Fibroblast of the aortic adventitia (primary cell): Measurements from ENCODE around the gene NKAPD1. TPM values are rescaled to one million over a fixed set of nuclear protein-coding genes. Genes with fewer than 3 reads are reported as not detected.

Source experiments
- DNase-seq: peaks from one replicate; pipeline ENCODE4 v3.0.0-alpha.2; 2010; ENCODE audit warnings: low read depth
- H3K4me3 ChIP-seq: 2 replicates; pipeline ENCODE4 v1.5.1; 2011; ENCODE audit warnings: low read depth, mild to moderate bottlenecking, control low read depth, low read length, moderate library complexity
- CTCF ChIP-seq: IDR thresholded peaks from 2 replicates; pipeline ENCODE4 v1.5.1; 2011; ENCODE audit warnings: mild to moderate bottlenecking, low read length, control low read depth, inconsistent platforms; ENCODE audit not compliant: insufficient read depth
- total RNA-seq: library from RNA; depleted of rRNA; stranded (reverse); fragments of >200 nt; gene quantifications from 2 replicates; pipeline ENCODE4 v1.2.3, GENCODE V29; 2012; ENCODE audit warnings: low replicate concordance

Gene NKAPD1
- total RNA-seq, 1 donor: 31.1 TPM

GRCh38 chr11:112113539-112114457, 39.7 kb downstream of the NKAPD1 start:
- no peak overlapping the region for H3K4me3 ChIP-seq
- peak; percentile 76 for DNase-seq
- TF ChIP-seq CTCF: peak; percentile 71

GRCh38 chr11:112114460-112114859, 40.4 kb downstream of the NKAPD1 start:
- DNase-seq: no peak
- no peak for TF ChIP-seq CTCF
- H3K4me3 ChIP-seq: no peak overlapping the region

GRCh38 chr11:112115386-112115785, 41.3 kb downstream of the NKAPD1 start:
- TF ChIP-seq CTCF: no peak
- DNase-seq: no peak
- H3K4me3 ChIP-seq: no peak overlapping the region

- H3K4me3 ChIP-seq: no peak overlapping the region
- TF ChIP-seq CTCF: no peak
- no peak for DNase-seq
Measured at GRCh38 chr11:112118176-112118575, 44.1 kb downstream of the NKAPD1 start.

- TF ChIP-seq CTCF: no peak
- no peak for DNase-seq
- no peak overlapping the region for H3K4me3 ChIP-seq
Measured at GRCh38 chr11:112121981-112122615, 48.0 kb downstream of the NKAPD1 start.

GRCh38 chr11:112123129-112123528, 49.0 kb downstream of the NKAPD1 start:
- no peak for DNase-seq
- no peak for TF ChIP-seq CTCF
- H3K4me3 ChIP-seq: no peak overlapping the region
